NCI-H2107 (cell line): ENCODE results near the gene CCDC186.
"Not testable (repeated sequence)": the region's sequence is repeated elsewhere in the genome, so short reads cannot be mapped to it uniquely, and the experiment has no call there.

Source experiments
- DNase-seq: peaks from one replicate; lab custom pipeline; 2025; lab: John Stamatoyannopoulos, UW

Gene CCDC186

DNA sequence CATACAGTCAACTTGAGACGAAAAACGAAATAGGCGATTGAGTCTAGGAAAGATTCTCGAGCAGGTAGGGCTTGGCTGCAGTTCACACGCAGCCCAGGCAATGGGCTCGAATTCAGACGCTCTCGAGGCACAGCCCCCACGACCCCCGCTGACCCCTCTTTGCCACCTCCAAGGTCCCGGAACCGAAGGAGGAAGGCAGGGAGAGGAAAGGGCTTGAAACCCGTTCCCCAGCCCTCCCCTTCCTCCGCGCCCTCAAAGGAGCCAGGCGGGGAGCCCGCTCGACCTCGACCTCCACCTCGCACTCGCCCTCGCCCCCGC lies 441 bp downstream of the CCDC186 start:
- no peak for DNase-seq

DNA sequence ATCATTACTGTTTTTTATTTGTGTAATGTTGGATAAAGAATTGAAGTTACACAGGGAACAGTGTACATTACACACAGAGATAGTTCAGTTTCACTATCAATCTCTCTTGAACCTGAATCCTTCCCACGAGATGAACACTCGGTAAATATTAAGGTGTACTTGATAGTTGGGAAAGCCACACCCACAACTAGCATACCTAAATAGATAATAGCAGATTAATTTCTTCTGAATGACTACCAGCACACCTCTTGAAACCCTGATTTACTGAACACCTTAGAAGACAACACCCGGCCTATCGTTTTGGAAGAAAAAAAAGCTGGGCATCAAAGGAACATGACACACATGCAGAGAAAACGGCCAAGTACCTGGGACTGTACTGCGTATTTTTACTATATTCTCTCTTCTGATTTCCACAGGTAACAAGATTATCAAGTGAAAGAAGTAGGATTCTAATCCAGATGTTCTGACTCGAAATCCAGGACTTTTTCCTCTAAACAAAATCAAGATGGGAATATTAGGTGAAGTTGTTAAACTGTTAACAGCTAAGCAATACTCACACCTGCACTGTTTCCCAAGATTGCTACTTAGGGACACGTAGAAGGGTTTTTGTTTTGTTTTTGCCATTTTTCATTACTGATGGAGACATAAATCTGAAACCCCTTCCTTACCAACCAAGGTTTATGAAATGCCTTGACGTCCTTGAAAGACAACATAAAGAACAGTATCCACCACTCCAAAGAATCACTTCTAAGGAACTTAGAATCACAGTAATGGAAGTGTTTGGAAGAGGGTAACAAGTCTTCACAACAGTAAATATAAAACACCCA lies 1.0 kb downstream of the CCDC186 start:
- no peak for DNase-seq

DNA sequence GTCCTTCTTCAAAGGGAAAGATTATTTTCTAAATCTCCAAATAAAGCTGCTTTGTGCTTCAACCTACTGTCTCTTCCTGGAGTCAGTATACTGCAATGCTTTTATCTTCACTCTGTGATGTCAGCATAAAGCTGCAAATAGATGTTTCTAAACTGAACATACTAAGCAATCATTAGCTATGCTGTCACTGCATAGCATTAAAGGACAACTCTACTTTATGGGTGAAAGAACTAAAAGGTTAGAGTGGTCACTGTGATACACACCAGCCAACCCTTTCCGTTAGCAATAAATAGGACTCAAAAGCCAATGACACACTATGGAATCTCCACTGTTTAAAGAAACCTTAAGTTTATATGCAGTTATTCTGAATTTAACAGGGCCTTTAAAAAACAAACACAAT lies 1.8 kb downstream of the CCDC186 start:
- no peak for DNase-seq

DNA sequence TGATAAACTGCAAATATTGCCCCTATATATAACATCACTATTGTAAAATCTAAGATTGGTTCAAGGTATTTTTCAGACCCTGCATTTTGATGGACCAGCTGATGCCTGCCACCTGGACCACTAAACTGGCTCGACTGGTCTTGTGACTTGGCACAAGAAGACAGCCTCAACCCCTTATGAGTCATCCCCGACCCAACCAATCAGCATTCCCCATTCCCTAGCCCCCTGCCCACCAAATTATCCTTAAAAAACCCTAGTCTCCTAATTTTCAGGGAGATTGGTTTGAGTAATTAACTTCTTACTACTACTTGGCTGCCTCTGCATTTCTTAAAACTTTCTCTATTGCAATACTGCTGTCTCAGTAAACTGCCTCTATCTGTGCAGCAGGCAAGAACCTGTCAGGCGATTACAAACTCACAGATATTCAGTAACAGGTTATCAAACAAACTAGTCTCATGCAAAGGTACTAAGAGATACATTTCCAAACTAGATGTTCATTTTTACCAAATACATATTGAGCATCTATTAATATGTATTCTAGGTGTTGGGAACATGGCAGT lies 5.5 kb downstream of the CCDC186 start:
- DNase-seq: no peak

DNA sequence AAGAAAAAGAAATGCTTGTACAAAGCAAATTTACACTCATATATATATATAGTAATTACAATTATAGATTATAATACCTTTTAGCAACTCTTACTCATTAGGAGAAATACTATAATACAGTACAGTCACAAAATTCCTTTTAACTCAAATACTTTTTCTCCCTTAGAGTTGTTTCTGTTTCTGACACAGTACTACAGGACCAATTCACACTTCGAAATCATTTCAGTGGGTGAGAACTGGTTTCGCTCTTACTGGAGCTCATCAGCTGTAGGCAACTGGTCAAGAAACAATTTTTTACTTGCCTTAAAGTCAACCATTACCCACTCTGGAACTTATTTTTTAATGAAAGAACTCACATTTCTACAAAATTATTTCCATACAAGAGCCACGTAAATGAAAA lies 6.0 kb downstream of the CCDC186 start:
- no peak for DNase-seq

DNA sequence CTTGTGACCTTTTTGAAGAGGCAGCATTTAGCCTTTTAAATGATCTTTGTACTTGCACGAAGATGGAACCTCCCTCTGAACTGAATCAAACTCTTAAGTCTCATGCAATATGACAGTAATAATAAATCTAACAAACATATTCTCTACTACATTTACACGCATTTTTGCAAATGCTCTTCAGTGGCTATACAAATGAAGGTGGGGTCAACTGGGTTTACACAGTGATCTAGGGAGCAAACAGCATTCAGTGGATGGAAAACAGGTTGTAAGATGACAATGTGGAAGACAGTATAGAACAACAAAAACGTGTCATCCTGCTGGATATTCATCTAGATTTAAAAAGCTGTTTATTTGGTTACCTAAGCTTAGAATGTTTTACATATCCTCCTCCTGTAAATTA lies 7.5 kb downstream of the CCDC186 start:
- no peak for DNase-seq

DNA sequence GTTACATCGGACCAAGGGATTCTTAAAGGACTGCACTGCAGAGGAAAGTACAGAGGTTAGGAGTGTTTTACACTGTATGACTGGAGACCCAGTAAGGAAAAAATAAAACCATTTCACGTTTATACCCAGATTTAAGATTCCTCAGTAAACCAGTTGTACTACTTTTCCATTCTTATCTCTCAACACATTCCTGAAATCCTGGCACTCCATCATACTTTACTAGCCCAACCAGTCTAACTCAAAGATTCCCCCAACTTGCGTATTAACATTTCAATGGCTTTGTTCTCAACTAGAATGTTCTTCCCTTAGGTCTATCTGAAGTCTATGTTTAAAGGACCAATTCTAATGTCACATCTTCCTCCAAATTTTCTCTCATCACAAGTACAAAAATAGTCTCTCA lies 8.0 kb downstream of the CCDC186 start:
- DNase-seq: no peak

DNA sequence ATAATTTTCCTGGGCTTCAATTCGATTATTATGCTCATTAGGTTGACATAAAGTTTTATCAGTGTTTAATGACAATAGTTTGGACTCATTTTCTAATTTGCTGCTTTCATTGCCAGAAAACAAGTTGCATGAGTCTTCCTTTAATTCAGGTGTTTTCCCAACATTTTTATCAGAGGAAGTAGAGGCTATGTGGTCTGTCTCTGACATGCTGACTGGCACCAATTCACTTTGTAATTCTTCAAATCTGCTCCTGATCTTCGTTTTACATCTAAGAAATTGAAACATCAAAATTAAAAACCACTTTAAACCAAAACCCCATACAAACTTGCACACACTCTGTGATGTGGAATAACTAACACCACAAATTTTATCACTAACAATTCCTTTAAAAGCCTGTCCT lies 10.9 kb downstream of the CCDC186 start:
- no peak for DNase-seq

DNA sequence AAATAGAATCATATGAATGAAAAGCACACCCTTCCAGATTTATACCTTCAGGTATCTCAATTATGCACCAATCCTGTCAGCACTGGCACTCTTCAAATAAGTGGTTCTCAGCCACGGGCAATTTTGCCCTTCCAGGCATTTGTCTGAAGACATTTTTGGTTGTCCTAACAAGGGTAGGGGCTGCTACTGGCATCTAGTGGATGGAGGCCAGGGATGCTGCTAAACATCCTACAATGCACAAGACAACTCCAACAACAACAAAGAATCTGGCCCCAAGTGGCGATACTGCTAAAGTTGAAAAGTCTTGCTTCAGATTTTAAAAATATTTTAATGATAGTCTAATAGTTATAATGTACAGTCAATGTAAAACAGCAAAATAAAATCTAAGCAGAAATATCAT lies 16.1 kb downstream of the CCDC186 start:
- no peak for DNase-seq

DNA sequence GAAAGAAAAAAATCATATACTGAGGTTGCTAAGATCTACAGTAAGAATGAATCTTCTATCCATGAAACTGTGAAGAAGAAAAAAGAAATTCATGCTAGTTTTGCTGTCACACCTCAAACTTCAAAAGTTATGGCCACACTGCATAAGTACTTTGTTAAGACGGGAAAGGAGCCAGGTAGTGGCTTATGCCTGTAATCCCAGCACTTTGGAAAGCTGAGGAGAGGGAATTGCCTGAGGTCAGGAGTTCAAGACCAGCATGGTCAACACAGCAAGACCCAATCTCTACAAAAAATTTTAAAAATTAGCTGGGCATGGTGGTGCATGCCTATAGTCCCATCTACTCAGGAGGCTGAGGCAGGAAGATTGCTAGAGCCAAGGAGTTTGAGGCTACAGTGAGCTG lies 22.1 kb downstream of the CCDC186 start:
- no peak for DNase-seq

DNA sequence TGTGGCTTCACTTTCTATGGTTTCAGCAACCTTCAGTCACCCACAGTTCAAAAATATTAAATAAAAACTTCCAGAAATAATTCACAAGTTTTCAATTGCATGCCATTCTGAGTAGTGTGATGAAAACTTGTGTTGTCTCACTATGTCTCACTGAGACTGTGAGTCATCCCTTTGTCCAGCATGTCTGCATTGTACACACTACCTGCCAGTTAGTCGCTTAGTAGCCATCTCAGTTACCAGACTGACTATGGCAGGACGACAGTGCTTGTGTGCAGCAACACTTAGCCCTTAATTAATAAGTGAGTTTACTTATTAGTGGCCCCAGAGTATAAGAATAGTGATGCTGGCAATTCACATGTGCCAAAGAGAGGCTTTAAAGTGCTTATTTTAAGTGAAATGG lies 22.5 kb downstream of the CCDC186 start:
- no peak for DNase-seq

DNA sequence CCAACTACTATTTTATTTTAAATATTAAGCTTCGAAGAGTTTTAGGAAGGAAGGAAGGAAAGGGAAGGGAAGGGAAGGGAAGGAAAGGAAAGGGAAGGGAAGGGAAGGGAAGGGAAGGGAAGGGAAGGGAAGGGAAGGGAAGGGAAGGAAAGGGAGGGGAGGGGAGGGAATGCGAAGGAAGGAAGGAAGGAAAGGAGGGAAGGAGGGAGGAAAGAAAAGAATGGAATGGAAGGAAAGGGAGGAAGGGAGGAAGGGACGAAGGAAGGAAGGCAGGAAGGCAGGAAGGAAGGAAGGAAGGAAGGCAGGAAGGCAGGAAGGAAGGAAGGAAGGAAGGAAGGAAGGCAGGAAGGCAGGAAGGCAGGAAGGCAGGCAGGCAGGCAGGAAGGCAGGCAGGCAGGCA lies 24.5 kb downstream of the CCDC186 start:
- DNase-seq: not testable (repeated sequence)

DNA sequence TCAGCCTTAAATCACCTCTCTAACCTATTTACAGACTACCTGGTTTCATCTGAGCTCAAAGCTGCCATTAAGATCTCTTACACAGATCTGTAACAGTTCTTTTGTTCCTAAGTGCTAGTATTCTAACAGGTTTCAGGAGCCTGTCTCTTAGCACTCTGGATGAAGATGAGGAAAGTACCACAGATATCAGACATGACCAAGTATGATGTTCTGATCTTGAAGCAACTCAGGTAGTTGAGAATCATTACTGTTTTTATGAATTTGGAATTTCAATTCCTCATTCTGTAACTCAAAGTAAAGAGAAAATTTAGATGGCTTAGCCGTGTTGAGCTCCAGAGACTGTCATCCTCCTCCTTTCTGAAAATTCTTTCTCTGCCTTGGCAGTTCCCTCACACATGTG lies 30.8 kb downstream of the CCDC186 start:
- no peak for DNase-seq

DNA sequence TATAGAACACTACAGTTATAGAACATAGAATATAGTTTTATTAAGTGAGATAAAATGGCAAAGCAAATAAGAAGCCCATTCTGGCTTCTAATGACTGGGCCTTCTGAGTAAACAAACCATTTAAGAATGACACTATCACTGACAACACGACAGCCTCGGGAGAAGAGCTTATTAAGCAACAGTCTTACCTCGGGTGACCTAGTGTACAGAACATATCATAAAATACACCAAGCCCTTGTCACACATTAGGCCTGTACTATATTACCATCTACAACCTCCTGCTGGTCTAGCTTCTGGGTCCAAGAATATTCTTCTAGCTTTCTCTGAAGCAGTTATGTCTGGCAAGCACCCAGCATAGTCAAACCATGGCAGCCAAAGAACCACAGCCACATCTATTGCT lies 32.0 kb downstream of the CCDC186 start:
- DNase-seq: no peak

DNA sequence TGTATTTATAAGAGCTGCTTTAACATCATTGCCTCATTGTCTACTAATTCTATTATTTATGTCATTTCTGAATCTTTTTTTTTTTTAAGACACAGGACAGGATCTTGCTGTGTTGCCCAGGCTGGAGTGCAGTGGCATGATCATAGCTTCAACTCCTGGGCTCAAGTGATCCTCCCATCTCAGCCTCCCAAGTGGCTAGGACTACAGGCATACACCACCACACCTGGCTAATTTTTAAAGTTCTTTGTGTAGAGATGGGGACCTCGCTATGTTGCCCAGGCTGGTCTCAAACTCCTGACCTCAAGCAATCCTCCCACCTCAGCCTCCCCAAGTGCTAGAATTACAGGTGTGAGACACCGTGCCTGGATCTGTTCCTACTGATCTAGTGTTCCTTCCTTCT lies 33.2 kb downstream of the CCDC186 start:
- not testable (repeated sequence) for DNase-seq

DNA sequence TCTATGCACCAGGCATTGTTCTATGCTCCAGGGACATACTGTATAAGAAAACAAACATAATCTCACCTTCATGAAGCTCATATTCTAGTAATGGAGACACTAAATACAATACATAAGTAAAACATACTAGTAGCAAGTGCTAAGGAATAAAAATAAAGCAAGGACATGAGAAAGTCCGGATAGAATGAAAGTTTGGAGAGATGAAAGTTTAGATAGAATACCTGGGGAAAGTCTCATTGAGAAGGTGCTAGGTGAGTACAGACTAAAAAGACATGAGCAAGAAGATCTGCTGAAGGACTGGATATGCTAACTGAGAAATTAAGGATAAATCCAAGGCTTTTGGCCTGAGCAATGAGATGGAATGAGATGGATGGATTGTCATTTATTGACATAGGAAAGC lies 34.0 kb downstream of the CCDC186 start:
- no peak for DNase-seq

DNA sequence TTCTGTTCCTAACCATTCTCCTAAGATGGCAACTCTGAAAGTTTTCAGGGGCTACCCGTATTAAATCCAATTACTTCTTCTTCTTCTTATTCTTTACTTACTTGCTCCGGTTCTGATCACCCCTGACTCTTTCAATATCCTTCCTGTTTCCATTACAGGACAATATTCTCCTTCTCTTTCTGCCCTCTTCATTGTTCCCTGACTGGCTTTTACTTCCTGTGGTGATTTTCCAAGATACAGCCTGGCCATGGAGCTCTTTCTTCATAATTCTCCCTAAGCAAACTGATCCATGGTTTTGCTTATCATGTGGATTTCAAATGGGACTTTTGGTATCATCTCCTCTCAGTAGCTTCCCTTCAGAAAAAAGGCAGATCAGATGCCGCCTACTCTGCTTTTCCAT lies 35.4 kb downstream of the CCDC186 start:
- no peak for DNase-seq

DNA sequence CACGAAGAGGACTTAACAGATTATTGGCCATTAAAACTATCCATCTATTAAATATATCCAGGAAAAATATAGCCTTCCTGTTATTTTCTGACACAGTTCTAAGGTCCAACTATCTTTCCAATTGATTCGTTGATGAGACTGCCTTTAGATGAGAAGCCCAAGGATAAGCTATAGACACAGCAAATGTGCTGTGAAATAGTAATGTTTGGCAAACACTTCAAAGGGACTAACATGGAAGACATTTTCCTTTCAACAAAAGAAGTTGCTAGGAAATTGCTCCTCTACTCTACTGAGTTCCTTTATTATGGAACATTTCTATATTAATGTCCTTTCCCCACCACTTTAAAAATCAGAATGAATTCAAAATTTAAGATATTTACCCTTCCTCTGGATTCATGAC lies 38.5 kb downstream of the CCDC186 start:
- DNase-seq: no peak

DNA sequence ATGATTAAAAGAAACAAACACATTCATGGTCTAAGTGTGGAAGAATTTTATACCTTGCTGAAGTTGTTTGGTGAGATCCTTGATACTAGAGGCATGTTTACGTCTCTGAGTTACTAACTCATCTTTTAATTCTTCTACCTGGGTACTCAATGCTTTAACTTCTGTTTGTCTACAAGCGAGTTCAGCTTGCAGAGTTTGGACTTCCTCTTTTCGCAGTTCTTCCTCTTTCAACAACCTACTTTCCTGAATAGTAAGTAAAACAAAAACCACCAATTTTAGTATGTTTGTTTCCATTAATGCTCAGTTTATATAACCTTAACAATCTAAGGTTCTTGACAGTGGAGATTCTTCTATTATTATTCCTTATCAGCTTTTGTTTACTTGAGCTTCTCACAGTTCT lies 42.9 kb downstream of the CCDC186 start:
- DNase-seq: no peak

DNA sequence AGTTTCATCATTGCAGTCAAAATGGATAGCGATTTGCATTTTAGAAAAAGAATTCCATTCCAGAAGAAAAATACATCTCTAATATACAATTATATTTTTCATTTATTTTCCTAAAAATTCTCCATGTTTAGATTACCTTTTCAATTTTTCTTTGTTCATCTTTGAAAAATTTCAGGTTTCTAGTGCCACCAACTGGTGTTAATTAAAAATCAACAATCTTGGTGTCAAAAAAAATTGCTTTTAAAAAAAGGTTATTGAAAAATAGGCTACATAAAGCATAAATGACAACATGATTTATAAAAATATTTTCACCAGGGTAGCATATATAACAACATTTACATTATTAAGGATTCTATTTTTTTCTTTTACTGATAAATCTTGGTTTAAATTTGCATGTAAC lies 53.0 kb downstream of the CCDC186 start:
- no peak for DNase-seq

DNA sequence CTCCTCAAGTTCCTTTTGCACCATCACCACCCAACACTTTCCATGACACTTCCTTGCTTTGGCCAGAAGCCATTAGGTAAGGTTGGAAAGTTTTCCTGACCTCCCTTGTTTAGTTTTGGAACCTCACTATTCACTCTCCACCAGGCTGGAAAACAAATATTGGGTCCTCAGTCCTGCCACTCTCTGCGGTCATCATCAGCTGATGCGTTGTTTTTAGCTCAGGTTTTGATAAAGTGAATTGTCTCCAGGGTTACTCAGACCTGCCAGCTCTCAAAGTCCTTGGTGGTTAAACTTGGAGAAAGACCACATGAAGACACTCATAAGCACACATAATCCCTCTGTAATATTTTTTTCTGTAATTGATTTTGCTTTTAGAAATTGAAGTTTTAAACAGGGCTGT lies 55.5 kb downstream of the CCDC186 start:
- DNase-seq: no peak

DNA sequence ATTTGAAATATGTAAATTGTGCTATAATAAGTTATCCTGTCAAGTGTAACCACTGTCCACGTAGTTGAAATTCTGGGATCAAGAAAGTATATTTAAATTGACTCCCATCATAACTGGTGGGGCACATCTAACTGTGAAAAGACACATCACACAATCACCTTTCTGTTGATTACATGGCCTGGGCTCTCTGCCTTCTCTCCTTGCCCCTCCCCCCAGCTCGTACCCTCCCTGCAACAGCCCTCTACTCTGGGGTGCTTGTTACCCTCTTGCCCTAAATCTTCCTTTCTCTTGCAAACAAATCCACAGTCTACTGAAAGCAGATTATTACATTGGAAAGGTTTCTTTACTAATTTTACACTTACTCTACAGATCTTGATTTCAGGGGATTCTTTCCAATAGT lies 56.3 kb downstream of the CCDC186 start:
- no peak for DNase-seq

DNA sequence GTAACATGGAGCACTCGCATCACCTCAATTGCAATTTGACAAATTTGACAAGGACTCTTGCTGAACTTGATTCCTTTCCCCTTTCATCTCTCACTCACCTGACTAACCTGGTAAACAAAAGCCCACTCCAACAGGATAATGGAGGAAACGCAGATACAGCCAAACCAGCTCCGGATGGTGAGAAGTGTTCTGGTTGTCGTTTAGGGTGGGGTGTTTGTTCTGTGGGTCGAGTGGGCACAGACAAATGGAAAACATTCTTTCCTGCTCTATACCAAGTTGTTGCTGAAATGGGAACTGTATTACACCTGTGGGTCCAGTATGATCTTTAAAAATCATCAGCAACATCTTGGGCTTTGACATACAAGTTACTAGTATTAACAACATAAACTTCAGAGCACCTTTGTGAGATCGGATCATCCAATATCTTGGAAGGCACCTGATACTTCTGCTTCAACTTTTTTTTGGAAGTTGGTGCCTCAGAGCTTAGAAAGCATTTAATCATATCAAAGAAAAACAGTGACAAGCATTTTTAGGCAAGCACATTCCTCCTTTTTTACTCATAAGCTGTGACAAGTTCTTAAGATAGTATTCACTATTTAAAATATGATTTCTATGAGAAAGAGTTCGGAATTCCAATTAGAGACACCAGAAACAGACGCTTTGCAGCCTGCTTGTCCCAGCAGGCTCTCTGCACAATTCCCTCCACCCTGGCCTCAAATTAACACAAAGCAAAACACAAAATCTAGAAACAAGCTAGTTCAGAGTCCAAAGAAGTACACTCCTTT lies 58.1 kb downstream of the CCDC186 start:
- DNase-seq: no peak
